Activated T-helper 2 cell treated with anti-CD3 and anti-CD28 coated beads, Interferon-gamma antibody, Interleukin-2, Interleukin-4, amounts not matched to agents 10 μg/mL and 5 μg/mL and 100 μg/mL, durations not matched to agents 14 hours and 24 hours and 36 hours (primary cell): Measurements from ENCODE around the gene TANC1. TPM values are rescaled to one million over a fixed set of nuclear protein-coding genes. Genes with fewer than 3 reads are reported as not detected.

Source experiments
- DNase-seq: peaks from one replicate; pipeline ENCODE4 v3.0.0; 2021; ENCODE audit warnings: low spot score
- H3K27ac Mint-ChIP-seq: one replicate; pipeline ENCODE4 v1.8.0; 2021; ENCODE audit warnings: mixed read lengths
- H3K27me3 Mint-ChIP-seq: one replicate; pipeline ENCODE4 v1.8.0; 2021; ENCODE audit warnings: low read depth, mixed read lengths
- H3K36me3 Mint-ChIP-seq: one replicate; pipeline ENCODE4 v1.8.0; 2021; ENCODE audit warnings: low read depth, mixed read lengths
- H3K4me1 Mint-ChIP-seq: one replicate; pipeline ENCODE4 v1.8.0; 2021; ENCODE audit warnings: low read depth, mixed read lengths
- H3K4me3 Mint-ChIP-seq: one replicate; pipeline ENCODE4 v1.8.0; 2021; ENCODE audit warnings: low read depth, mild to moderate bottlenecking, moderate library complexity, mixed read lengths
- H3K9me3 Mint-ChIP-seq: one replicate; pipeline ENCODE4 v1.8.0; 2021; ENCODE audit warnings: mixed read lengths
- intact Hi-C: fragments of 100-400 bp; cut with micrococcal nuclease; formaldehyde crosslinking; loops from one replicate; pipeline ENCODE4 v1.15.1; 2023
- total RNA-seq: library from RNA; stranded (reverse); gene quantifications from 2 replicates; pipeline ENCODE4 v1.2.3, GENCODE V29; 2022

Gene TANC1
- total RNA-seq, 1 donor from 2014 or later = 0.34 TPM

GRCh38 chr2:159252905-159253304 is 284.5 kb downstream of the TANC1 start:
- no peaks in the 10 kb centered on the region for H3K27me3 Mint-ChIP-seq
- H3K4me1 Mint-ChIP-seq = no peaks in the 10 kb centered on the region
- no peak for DNase-seq
- H3K36me3 Mint-ChIP-seq = peaks cover 7% of the 10 kb centered on the region
- intact Hi-C loops = no loop called here
- H3K9me3 Mint-ChIP-seq = no peaks in the 10 kb centered on the region
- H3K4me3 Mint-ChIP-seq = no peak overlapping the region
- H3K27ac Mint-ChIP-seq = no peak overlapping the region

- Mint-ChIP-seq H3K36me3 (peaks cover 7% of the 10 kb centered on the region), H3K27me3 (no peaks in the 10 kb centered on the region), H3K27ac (no peak overlapping the region), H3K4me1 (no peaks in the 10 kb centered on the region), H3K9me3 (no peaks in the 10 kb centered on the region), H3K4me3 (no peak overlapping the region)
- DNase-seq = no peak
- intact Hi-C loops = no loop called here
These were observed 287.7 kb downstream of the TANC1 start for GRCh38 chr2:159256159-159256558.

- Mint-ChIP-seq H3K27ac (no peak overlapping the region), H3K9me3 (no peaks in the 10 kb centered on the region), H3K4me3 (no peak overlapping the region), H3K27me3 (no peaks in the 10 kb centered on the region), H3K36me3 (peaks cover 6% of the 10 kb centered on the region), H3K4me1 (no peaks in the 10 kb centered on the region)
- intact Hi-C loops = no loop called here
- no peak for DNase-seq
These were observed 293.8 kb downstream of the TANC1 start for GRCh38 chr2:159262226-159262625.

GRCh38 chr2:159262904-159263303 is 294.5 kb downstream of the TANC1 start:
- Mint-ChIP-seq H3K4me1 (no peaks in the 10 kb centered on the region), H3K27me3 (no peaks in the 10 kb centered on the region), H3K4me3 (no peak overlapping the region), H3K36me3 (peaks cover 6% of the 10 kb centered on the region), H3K9me3 (no peaks in the 10 kb centered on the region), H3K27ac (no peak overlapping the region)
- intact Hi-C loops = no loop called here
- no peak for DNase-seq

GRCh38 chr2:159265171-159265576 is 296.7 kb downstream of the TANC1 start:
- Mint-ChIP-seq H3K36me3 (peaks cover 10% of the 10 kb centered on the region), H3K27me3 (no peaks in the 10 kb centered on the region), H3K9me3 (no peaks in the 10 kb centered on the region), H3K4me1 (no peaks in the 10 kb centered on the region), H3K27ac (no peak overlapping the region), H3K4me3 (no peak overlapping the region)
- no peak for DNase-seq
- intact Hi-C loops = no loop called here

- intact Hi-C loops = no loop called here
- DNase-seq = no peak
- no peaks in the 10 kb centered on the region for H3K4me1 Mint-ChIP-seq
- H3K27ac Mint-ChIP-seq = no peak overlapping the region
- H3K36me3 Mint-ChIP-seq = peaks cover 17% of the 10 kb centered on the region
- H3K9me3 Mint-ChIP-seq = no peaks in the 10 kb centered on the region
- no peaks in the 10 kb centered on the region for H3K27me3 Mint-ChIP-seq
- no peak overlapping the region for H3K4me3 Mint-ChIP-seq
These were observed 298.1 kb downstream of the TANC1 start for GRCh38 chr2:159266554-159266953.

- intact Hi-C loops = no loop called here
- Mint-ChIP-seq H3K9me3 (no peaks in the 10 kb centered on the region), H3K4me3 (no peak overlapping the region), H3K27me3 (no peaks in the 10 kb centered on the region), H3K4me1 (no peaks in the 10 kb centered on the region), H3K27ac (no peak overlapping the region), H3K36me3 (peaks cover 17% of the 10 kb centered on the region)
- no peak for DNase-seq
These were observed 299.5 kb downstream of the TANC1 start for GRCh38 chr2:159267921-159268320.

GRCh38 chr2:159270744-159271379 is 302.4 kb downstream of the TANC1 start:
- H3K27me3 Mint-ChIP-seq = no peaks in the 10 kb centered on the region
- peaks cover 6% of the 10 kb centered on the region for H3K4me1 Mint-ChIP-seq
- no peak overlapping the region for H3K4me3 Mint-ChIP-seq
- H3K36me3 Mint-ChIP-seq = peaks cover 17% of the 10 kb centered on the region
- H3K27ac Mint-ChIP-seq = no peak overlapping the region
- H3K9me3 Mint-ChIP-seq = no peaks in the 10 kb centered on the region
- intact Hi-C loops = no loop called here
- DNase-seq = no peak

- H3K9me3 Mint-ChIP-seq = no peaks in the 10 kb centered on the region
These were observed 303.7 kb downstream of the TANC1 start for GRCh38 chr2:159272156-159272555.

GRCh38 chr2:159275111-159275510 is 306.7 kb downstream of the TANC1 start:
- H3K4me1 Mint-ChIP-seq = peaks cover 6% of the 10 kb centered on the region
- H3K9me3 Mint-ChIP-seq = no peaks in the 10 kb centered on the region
- H3K27ac Mint-ChIP-seq = no peak overlapping the region
- H3K27me3 Mint-ChIP-seq = no peaks in the 10 kb centered on the region
- no peak for DNase-seq
- no peak overlapping the region for H3K4me3 Mint-ChIP-seq
- intact Hi-C loops = no loop called here
- peaks cover 21% of the 10 kb centered on the region for H3K36me3 Mint-ChIP-seq

More at GRCh38 chr2:159272156-159272555, 303.7 kb downstream of the TANC1 start:
- Mint-ChIP-seq H3K36me3 (peaks cover 17% of the 10 kb centered on the region), H3K4me3 (no peak overlapping the region), H3K27ac (no peak overlapping the region), H3K4me1 (peaks cover 6% of the 10 kb centered on the region), H3K27me3 (no peaks in the 10 kb centered on the region)
- DNase-seq = no peak
- intact Hi-C loops = no loop called here

GRCh38 chr2:159279700-159280099 is 311.3 kb downstream of the TANC1 start:
- Mint-ChIP-seq H3K4me3 (no peak overlapping the region), H3K9me3 (no peaks in the 10 kb centered on the region), H3K27ac (no peak overlapping the region), H3K4me1 (peaks cover 6% of the 10 kb centered on the region), H3K27me3 (no peaks in the 10 kb centered on the region), H3K36me3 (peaks cover 11% of the 10 kb centered on the region)
- DNase-seq = no peak
- intact Hi-C loops = loop anchor here (10.0 kb wide), 2 partner anchors 335 to 825 kb away; partner anchors contain the start of genes BAZ2B, CCDC148 and PKP4

- no peak for DNase-seq
- Mint-ChIP-seq H3K9me3 (no peaks in the 10 kb centered on the region), H3K4me1 (peaks cover 9% of the 10 kb centered on the region), H3K27ac (no peak overlapping the region), H3K4me3 (no peak overlapping the region), H3K36me3 (peaks cover 7% of the 10 kb centered on the region), H3K27me3 (no peaks in the 10 kb centered on the region)
- intact Hi-C loops = loop anchor here (10.0 kb wide), 2 partner anchors 334 to 826 kb away; partner anchors contain the start of genes BAZ2B, CCDC148 and PKP4
These were observed 312.6 kb downstream of the TANC1 start for GRCh38 chr2:159281002-159281401.
